Raji (cell line): ENCODE measurements around the gene CHST3.

ENCODE experiments used
- POLR2A ChIP-seq: IDR thresholded peaks from 2 replicates; pipeline ENCODE4 v1.6.1; 2011; ENCODE audit warnings: low read depth, low read length, control low read depth; ENCODE audit not compliant: insufficient read depth

CHST3 gene

DNA sequence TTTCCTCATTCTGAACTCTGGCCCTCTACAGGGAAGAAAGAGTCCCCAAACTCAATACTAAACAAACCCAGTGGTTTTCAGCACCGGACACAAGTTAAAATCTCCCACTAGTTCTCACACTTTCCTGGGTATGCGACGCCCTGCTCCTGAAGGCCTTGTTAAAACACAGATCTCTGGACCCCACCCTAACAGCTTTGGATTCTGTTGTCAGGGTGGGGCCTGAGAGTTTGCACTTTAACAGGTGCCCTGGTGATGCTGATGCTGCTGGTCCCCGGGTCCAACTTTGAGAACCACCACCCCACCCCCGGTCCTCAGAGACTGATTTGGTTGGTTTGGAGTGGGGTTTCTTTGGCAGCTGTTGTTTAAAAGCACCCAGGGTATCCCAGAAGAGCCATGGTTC is 61.6 kb downstream of the CHST3 start:
- TF ChIP-seq POLR2A: no peak

DNA sequence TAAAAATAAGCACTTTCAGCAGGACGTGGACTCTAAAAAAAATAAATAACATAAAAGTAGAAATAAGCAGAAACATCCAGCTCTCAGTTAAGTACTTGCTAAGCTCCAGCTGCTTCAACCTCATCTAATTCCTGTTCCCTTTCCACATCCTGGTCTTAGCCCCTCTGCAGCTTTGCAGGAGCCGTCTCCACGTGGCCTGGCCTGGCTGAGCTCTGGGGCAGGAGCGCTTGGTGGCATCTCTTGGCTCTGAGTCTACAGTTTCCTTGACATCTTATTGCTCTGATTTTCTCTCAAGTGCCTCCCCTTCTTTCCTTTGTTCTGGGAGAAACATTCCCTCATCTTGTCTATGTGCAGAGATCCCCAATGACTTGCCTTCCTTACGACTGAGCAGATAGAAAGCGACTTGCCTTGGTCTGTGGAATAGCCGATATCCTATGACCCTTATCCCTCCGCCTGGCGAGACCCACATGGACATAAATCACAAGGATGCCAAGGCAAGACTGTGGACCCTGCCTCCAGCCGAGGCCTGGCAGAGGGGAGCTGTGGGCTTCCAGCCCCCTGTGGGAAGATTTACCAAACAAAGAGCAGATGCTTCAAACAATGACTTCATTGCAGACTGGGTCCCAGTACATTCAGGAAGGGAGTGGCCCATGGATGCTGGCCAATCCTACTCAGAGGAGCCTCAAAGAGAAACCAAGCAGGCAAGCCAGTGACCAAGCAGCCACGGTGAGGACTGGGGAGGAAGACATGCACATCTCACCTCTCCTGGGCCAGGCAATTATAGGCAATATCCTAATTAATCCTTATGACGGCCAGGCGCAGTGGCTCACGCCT is 62.3 kb downstream of the CHST3 start:
- no peak for TF ChIP-seq POLR2A

DNA sequence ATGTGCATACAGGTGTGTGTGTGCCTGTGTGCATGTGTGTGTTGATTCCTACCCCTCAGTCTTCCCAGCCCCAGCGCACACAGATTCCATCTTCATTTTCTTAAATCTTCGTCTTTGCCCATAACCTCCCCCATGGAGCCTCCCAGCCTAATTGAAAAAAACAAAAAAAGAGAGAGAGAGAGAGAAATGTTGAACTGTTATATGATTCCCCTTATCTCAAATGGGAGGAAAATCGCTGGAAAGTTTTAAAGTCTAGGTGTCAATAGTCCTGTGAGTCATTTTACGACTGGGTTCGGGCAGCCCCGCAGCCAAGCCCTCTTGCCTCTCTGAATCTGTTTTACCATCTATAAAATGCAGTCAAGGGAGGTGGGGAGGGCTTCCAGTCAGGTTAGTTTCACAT is 63.3 kb downstream of the CHST3 start:
- TF ChIP-seq POLR2A: no peak

DNA sequence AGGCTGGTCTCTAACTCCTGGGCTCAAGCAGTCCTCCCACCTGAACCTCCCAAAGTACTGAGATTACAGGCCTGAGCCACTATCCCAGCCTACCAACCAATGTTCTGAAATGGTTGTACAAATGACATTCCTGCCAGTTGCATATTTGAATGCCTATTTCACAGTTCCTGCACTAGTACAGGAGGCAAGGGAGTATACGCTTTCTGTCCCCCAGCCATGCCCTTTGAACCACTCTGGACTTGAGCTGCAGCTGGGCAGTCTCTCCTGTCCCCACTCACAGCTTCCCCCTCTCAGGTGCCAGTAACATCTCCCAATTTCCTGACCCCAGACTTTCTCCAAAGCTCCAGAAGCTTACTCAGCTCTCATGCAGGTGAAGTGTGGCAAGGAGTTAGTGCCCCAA is 65.2 kb downstream of the CHST3 start:
- no peak for TF ChIP-seq POLR2A

DNA sequence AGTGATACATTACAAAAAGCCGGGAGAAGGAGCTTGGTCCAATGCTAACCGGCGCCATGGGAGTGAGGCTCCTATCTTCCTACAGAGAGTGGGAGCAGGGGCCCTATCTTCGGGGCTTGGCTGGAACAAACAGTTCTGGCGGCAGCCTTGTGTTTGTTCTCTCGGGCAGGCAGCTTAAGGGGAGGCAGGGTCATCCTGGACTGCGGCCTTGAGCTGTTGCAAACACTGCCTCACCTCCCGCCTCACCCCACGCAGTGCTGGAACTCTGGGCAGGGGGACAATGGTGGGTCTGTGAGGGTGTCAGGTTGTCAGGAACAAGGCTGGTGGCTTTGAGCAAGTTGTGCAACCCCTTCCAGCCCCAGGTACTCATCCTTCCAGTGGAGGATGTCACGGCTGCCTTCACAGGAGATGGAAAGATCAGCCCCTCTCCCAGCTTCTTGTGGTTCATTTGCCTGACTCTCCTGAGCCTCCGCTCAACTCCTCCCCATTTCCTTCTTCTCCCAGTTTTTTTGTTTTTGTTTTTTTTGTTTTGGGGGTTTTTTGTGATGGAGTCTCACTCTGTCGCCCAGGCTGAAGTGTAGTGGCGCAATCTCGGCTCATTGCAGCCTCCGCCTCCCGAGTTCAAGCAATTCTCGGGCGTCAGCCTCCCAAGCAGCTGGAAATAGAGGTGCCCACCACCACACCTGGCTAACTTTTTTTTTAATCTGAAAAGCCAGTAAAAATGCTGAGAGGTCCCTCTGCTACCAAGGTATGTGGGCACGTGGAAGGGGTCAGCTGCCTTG is 66.8 kb downstream of the CHST3 start:
- TF ChIP-seq POLR2A: no peak

DNA sequence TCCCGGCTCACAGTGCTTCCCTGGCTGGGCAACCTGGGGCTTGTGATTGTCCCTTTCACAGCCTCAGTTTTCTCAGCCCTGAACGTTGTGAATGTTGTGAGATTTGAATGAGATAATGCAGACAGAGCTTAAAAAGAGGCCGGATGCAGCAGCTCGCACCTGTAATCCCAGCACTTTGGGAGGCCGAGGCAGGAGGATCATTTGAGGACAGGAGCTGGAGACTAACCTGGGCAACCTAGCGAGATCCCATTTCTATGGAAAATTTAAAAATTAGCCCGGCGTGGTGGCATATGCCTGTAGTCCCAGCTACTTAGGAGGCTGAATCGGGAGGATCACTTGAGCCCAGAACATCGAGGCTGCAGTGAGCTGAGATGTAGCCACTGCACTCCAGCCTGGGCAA is 67.5 kb downstream of the CHST3 start:
- no peak for TF ChIP-seq POLR2A

DNA sequence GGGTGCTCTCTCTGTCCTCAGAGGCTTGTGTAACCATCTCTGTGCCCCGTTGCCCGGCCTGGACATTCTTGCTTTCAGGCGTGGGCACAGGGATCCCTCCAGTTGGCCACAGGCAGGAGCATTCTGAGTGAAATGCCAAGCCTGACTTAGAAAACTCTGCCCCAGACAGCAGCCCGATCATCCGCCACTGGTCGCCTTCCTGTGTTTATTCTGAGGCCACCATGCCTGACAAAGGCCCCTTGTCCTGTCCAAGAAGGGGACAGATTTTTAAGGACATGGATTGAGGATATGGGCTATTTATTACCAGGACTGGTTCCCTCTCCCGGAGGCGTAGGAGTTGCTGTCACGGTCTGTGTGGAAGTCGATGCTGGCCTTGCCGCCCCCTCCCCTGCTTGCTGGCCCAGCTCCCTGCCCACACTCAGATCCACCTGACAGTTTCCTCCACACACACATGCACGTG is 69.9 kb downstream of the CHST3 start:
- no peak for TF ChIP-seq POLR2A

DNA sequence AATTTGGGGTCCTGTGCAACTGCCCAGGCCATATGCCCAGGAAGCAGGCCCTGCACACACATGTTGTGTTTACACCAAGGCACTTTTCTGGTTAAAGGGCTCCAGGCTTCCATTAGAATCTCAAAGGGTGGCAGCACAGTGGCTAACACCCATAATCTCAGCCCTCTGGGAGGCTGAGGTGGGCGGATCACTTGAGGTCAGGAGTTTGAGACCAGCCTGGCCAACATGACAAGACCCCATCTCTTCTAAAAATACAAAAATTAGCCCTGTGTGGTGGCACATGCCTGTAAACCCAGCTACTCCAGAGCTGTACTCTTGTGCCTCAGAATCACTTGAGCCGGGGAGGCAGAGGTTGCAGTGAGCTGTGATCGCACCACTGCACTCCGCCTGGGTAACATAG is 70.6 kb downstream of the CHST3 start:
- TF ChIP-seq POLR2A: no peak

DNA sequence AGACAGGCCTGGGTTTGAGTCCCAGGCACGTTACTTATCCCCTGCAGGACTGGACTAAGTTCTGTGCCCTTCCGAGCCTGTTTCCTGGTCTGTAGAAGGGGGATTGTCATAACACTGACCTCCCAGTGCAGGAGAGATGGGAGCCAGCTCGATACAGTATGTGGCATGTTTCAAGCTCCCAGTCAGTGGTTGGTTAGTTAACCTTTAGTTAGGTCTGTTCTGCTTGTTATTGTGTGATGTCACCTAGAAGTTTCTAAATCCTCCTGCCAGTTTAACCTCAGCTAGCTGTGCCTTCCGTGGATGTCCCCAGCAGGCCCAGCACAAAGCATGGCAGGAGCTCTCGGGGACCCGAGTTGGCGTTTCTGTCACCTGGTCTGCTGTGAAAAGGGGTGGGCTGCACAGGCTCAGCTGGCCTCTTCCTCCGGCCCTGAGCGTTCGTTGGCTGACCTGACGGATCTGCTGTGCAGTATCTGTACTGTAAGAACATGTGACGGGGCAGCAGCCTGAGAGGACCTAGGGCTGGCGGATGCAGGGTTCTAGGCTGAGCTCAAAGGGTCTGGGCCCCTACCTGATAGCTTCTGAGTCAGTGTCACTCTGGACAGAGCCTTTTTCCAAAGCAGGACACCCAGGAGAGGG is 71.2 kb downstream of the CHST3 start:
- no peak for TF ChIP-seq POLR2A

DNA sequence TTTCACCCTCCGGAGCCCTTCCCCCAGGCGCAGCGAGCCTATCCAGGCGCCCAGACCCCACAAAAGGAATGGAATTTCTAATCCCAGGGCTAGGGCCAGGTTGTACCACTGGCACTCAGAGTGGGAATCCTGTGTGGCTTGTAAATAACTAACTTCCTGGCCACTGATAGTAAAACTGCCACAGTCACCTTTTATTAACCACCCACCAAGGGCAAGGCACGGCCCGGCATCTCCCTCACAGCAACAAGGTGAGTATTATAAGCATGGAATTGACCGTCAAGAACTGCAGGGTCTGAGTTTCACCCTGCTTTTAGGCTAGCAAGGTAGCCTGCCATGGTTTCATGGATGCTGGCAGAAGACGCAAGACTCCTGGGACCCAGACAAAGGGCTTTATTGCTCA is 73.1 kb downstream of the CHST3 start:
- no peak for TF ChIP-seq POLR2A

DNA sequence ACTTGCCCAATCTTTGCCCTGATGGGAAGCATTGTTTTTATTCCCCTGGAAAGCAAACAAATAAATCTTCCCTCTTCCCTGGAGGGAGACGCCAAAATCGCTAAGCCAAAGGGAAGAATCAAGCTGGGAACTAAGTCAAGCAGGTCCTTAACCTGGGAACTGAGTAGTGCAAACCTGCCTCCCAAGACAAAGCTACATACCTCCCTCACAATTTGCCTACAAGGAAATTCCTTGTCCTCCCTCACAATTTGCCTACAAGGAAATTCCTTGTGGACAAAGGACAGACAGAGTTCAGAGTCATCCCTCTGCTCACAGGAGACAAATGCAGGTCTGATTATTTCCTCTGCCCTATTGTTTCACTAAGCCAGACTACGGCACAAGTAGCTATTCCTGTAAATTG is 73.6 kb downstream of the CHST3 start:
- TF ChIP-seq POLR2A: no peak

DNA sequence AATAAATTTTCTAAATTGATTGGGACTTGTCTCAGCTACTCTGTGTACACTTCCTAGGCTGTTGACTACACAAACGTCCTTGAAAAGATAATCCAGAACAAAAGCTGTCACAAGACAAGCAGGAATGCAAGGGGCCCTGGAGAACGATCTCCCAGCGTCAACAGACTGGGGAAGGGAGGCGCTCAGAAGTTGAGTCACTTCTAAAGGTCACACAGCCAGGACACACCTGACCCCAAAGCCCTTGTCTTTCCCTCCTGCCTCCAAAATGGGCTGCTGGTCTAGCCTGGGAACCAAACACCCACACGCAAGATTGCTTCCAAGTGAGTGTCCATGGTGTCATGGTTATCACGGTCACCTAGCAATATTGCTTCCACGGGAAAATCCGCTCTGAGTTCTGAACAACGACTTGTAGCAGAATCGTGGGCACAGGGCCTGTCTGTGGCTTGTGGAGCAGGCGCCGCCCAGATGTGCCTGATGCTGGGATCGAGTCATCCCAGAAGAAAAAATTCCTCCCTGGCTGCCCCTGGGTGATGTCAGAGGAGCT is 74.3 kb downstream of the CHST3 start:
- no peak for TF ChIP-seq POLR2A

DNA sequence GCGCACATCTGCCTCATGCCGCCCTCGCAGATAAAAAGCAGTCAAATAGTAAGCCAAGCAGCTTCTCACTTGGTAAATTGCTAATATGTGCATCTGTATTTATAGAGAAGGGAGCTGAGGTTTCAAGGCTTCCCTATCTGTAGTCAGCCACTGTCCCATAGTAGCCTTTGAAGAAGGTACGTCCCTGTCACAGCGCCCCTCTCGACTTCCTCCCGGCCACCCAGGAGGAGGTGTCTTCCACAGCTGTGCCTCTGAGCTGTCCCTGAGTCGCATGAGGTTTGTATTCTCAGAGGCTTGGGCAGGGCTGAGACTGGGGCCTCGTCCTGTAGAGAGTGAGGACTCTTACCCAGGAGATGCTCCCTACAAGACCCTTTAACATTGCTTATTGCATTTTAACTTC is 75.2 kb downstream of the CHST3 start:
- no peak for TF ChIP-seq POLR2A

DNA sequence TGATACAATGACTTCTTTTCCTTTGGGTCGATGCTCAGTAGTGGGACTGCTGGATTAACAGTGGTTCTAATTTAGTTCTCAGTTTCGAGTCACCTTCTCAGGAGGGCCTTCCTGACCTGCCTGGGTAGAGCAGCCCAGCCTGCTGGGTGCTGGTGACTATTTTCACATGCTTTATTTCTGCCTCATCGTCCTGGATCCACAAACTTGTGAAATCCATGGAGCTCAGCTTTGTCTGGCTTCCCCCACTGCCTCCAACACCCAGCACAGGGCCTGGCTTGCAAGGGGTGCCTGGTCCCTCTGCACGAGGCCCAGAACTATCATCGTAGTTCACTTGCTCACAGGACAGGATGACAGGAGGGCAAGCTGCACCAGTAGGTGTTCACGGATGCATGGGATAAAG is 77.3 kb downstream of the CHST3 start:
- TF ChIP-seq POLR2A: no peak

DNA sequence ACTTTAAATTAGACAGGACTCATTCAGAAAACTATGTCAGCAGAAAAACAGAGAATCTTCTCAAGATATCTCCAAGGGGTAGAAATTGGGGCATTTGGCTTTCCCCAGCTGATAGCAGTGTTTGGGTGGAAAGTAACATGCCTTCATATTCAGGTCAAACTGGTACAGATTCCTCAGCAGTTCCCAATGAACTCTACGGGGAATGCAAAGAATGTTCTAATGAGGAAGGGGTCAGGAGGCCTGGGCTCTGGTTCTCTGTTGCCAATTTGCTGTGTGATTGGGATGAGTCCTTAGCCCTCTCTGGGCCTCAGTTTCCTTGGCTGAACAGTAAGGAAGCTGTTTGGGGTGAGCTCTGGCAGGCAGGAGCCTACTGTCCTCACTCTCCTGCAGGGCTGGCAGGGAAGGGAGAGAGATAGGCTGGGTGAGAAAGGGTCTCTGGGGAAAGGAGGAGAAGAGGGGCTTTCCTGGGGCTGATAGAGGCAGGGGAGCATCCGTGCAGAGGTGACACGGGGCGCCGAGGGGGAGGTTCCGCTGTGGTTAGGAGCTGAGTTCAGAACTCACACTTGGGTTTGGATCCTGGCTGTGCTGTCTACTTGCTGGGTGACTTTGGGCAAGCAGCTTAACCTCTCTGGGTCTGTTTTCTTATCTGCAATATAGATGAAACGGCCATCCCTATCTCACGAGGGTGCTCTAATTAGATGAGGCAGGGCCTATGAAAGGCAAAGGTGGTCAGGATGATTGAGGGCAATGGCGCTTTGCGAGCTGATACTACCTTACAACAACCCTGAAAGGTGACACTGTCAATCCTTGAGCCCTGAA is 79.0 kb downstream of the CHST3 start:
- TF ChIP-seq POLR2A: no peak

DNA sequence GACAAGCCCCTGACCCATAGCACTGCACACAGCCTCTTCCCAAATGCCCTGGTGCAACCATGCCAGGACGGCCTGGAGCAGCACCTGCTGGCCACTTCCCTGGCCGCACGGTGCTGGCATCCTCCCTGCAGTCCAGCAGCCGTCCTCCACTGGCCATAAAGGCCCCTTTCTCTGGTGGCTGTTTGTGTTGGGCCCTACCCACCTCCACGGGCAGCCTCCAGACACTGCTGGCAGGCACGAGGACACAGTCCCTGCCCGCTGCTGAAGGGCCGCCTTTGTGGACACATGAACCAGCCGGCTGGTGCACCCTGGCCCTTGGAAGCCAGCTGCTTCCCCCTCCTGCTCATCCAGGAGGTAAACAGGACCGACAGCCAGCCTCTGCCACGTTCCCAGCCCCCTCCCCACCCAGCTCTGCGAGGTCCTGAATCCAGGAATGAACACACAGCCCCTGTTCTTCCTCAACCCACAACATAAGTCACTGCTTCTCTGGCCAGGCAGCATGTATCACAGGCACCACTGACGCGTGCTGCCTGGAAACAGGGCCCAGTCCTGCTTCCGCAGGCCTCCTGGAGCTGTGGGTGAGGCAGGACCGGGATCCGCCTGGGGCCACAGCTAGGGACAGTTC is 80.3 kb downstream of the CHST3 start:
- no peak for TF ChIP-seq POLR2A
